ENCODE results near the gene ISG15.

The ISG15 gene

DNA sequence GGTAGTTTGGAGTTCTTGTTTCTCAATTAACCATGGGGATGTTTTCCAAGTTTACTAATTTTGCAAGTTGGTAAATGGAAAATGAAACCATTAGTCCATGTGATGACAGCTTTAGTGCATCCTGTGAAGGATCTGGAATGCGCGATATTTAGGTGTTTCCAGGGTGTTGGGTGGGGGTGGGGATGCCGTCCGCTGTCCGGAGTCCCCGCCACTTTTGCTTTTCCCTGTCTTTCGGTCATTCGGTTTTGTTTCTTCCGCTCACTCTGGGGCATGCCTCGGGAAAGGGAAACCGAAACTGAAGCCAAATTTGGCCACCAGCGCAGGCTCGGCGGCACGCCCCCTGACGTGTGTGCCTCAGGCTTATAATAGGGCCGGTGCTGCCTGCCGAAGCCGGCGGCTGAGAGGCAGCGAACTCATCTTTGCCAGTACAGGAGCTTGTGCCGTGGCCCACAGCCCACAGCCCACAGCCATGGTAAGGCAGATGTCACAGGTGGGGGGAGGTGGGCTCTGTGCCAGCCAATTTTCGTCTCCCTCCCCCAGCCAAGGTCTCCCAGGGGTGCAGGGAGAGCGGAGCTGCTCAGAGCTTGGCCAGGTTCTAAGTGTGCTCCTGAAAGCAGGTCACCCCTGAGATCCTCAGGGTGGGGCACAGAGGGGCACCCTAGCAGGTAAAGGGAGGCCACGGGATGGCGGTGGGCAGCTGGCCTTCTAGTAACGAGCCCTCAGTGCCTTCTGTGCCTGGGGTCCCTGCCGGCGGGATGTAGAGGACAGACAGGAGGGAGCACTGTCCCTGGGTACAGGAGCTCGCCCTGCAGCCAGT, at the start of gene ISG15:
Gene ISG15 (plus strand): TSS at position 393 of the 817 bp plus-strand sequence. CDS start 77 bp downstream, at position 470.
- TF ChIP-seq, protein P1, sequence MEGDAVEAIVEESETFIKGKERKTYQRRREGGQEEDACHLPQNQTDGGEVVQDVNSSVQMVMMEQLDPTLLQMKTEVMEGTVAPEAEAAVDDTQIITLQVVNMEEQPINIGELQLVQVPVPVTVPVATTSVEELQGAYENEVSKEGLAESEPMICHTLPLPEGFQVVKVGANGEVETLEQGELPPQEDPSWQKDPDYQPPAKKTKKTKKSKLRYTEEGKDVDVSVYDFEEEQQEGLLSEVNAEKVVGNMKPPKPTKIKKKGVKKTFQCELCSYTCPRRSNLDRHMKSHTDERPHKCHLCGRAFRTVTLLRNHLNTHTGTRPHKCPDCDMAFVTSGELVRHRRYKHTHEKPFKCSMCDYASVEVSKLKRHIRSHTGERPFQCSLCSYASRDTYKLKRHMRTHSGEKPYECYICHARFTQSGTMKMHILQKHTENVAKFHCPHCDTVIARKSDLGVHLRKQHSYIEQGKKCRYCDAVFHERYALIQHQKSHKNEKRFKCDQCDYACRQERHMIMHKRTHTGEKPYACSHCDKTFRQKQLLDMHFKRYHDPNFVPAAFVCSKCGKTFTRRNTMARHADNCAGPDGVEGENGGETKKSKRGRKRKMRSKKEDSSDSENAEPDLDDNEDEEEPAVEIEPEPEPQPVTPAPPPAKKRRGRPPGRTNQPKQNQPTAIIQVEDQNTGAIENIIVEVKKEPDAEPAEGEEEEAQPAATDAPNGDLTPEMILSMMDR (IDR thresholded peaks at IDR 0.05; ENCODE audit: extremely low read depth, missing control alignments), result no peak
- peak; percentile 84 for DNase-seq (ENCODE audit: low spot score)

DNA sequence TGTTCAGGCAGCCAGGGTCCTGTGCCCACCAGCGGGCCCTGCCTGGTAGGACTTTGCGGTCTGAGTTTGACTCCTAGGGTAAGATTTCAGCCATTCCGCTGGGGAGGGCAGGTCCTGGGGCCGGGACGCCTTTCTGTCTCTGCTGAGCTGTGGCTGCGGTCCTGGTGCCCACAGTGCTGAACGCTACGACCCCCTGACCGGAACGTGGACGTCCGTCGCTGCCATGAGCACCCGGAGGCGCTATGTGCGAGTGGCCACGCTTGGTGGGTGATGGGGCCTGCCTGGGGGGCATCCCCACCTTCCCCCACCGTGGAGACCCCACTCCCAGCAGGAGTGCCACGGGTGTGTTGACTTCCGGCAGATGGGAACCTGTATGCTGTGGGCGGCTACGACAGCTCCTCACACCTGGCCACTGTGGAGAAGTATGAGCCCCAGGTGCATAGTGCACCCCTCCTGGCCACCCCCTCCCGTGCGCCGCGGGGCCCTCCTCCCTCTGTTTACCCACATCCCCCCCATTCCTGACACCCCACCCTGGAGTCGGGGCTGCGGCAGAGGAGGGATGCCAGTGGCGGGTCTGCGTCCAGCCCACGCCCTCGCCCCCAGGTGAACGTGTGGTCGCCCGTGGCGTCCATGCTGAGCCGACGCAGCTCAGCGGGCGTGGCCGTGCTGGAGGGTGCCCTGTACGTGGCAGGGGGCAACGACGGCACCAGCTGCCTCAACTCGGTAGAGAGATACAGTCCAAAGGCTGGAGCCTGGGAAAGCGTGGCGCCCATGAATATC, 49.4 kb upstream of the ISG15 start:
- no peak for DNase-seq (ENCODE audit: low spot score)
- TF ChIP-seq, protein P1 (IDR thresholded peaks at IDR 0.05; ENCODE audit: extremely low read depth, missing control alignments), result no peak

DNA sequence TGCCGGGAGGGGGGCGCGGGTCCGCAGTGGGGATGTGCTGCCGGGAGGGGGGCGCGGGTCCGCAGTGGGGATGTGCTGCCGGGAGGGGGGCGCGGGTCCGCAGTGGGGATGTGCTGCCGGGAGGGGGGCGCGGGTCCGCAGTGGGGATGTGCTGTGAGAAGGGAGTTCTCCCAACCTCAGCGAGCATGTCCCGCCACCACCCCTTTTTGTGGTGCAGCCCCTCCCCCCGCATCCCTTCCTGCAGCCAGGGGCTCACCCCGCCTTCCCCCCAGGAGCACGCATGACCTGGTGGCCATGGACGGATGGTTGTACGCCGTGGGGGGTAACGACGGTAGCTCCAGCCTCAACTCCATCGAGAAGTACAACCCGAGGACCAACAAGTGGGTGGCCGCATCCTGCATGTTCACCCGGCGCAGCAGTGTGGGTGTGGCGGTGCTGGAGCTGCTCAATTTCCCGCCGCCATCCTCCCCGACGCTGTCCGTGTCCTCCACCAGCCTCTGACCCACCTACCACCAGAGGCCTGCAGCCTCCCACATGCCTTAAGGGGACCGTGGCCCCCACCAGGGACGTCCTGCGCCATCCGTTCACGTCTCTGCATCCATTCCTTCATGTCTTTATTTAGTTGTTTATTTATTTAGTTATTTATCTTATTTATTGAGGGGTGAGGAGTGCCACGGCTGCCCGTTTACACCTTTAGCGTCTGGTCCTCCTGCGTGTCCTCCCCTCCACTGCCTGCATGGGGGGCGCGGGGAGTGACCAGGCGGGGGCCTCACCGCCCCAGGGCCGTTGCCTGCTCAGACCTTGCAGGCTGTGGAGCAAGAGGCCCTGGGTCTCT, 48.4 kb upstream of the ISG15 start:
- no peak for DNase-seq (ENCODE audit: low spot score)
- TF ChIP-seq, protein P1 (IDR thresholded peaks at IDR 0.05; ENCODE audit: extremely low read depth, missing control alignments), result no peak

DNA sequence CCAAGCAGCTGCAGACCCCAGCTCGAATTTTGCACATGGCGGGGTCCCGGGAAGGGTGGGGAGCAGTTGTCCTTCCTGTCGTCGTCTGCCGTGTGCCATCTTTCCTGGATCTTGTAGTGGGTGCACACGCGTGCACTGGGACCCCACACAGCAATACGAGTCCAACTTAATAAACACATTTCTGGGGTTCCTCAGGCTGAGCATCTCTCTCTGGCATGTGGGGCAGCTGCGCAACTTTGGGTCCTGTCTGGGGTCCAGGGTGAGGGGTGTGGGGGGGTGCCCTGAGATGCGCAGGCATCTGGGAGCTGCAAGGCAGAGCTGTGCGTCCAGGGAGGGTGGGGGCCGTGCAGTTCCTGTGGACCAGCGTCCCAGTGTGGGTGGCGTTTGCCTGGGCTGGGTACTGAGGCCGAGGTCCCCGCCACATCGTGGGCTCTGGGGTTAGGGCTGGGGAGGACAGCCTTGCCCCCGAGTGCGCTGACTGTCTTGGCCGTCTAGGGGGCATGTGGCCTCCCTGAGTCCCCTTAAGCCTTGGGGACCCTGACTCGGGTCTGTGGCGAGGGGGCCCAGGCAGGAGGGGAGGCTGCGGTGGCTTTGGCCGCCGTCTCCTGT, 47.7 kb upstream of the ISG15 start:
- no peak for DNase-seq (ENCODE audit: low spot score)
- TF ChIP-seq, protein P1 (IDR thresholded peaks at IDR 0.05; ENCODE audit: extremely low read depth, missing control alignments), result no peak

DNA sequence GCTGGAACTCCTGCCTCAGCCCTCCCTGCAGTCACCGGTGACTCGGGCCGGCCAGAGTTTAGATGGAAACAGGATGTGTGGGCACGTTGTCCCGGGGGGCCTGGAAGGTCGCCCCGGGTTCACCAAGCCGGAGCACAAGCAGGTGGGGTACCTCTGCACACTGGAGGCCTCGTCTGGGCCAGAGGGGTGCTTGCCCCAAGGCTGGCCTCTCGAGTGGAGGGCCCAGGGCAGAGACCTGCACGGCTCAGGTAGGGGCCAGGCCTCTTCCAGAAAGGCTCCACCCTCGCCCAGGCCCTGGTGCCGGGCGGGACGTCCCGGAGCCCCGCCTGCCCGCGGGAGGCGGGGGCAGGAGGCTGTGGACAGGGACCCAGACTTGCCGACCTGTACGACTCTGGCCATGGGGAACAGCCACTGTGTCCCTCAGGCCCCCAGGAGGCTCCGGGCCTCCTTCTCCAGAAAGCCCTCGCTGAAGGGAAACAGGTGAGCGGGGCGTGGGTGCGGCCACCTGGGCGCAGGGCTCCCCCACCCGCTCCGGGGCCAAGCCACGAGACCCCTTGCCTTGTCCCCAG, 47.1 kb upstream of the ISG15 start, which contains the start of gene PLEKHN1:
Gene PLEKHN1 (plus strand): TSS at position 348 of the 569 bp plus-strand sequence. CDS start 50 bp downstream, at position 398.
- TF ChIP-seq, protein P1 (IDR thresholded peaks at IDR 0.05; ENCODE audit: extremely low read depth, missing control alignments), result no peak
- DNase-seq (ENCODE audit: low spot score), result peak; percentile 84

DNA sequence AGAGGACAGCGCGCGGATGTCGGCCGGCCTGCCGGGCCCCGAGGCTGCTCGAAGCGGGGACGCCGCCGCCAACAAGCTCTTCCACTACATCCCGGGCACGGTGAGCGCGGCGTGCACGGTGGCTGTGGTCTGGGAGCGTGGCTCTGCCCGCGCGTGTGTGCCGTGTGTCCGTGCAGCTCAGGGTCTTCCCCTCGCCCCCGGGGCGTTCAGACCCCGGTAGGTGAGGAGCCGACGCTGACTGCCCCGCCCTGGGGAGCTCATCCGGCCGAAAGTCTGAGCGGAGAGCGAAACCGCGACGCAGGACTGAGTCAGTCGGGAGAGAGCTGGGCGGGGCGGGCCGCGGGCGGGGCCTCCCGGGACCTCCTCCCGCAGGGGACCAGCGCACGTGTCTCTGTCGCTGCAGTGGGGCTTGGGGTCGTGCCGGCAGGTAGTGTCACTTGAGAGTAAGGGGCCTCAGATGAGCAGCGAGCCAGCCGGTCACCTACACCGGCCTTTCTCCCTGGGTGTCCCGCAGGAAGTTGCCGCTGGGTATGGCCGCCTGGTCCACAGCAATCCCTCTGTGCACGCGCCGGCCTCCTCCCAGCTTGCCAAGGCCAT, 46.5 kb upstream of the ISG15 start:
- peak; percentile 94 for DNase-seq (ENCODE audit: low spot score)
- TF ChIP-seq, protein P1 (IDR thresholded peaks at IDR 0.05; ENCODE audit: extremely low read depth, missing control alignments), result no peak
